DOHH2 (cell line): ENCODE measurements around the gene THRB.

ENCODE experiments used
- CTCF ChIP-seq: fragments of 200-600 bp; sonication (generic); IDR thresholded peaks from one replicate; pipeline ENCODE4 v1.5.1; 2014; ENCODE audit warnings: antibody characterized with exemption, mild to moderate bottlenecking, low read depth, low read length; ENCODE audit not compliant: poor library complexity, severe bottlenecking
- EZH2phosphoT487 ChIP-seq: fragments of 200-600 bp; sonication (generic); IDR thresholded peaks from 2 replicates; pipeline ENCODE4 v1.6.1; 2017; ENCODE audit warnings: borderline replicate concordance, mild to moderate bottlenecking, antibody characterized with exemption, low read length, moderate library complexity, mixed read lengths

- TF ChIP-seq CTCF (no peak), EZH2phosphoT487 (no peak)
Observed at GRCh38 chr3:24287755-24288450, 206.7 kb downstream of the THRB start.
